K562 (cell line): ENCODE results near the gene CCDC174. TPM values are rescaled to one million over a fixed set of nuclear protein-coding genes. Genes with fewer than 3 reads are reported as not detected.

ENCODE experiments used
- ATAC-seq: fragments of 200-7000 bp; cut with Tn5 transposase; 3 replicates; pipeline ENCODE4 v1.9.1; 2020; ENCODE audit warnings: moderate library complexity
- BruUV-seq: library from RNA; stranded (reverse); fragments of 400-500 nt; replicated peaks from 2 replicates; lab custom pipeline; 2021; lab: Mats Ljungman, UMichigan
- CTCF ChIA-PET: fragments of 300-600 bp; formaldehyde crosslinking; extraction: SDS; loops from one replicate; lab custom pipeline; 2021; ENCODE audit warnings: low intra/inter-chr PET ratio; lab: Yijun Ruan, JAX
- POLR2A ChIA-PET: fragments of 300-600, 350-650 bp; sonication (Branson Sonifier 250); formaldehyde crosslinking; extraction: SDS; loops from one replicate; lab custom pipeline; 2021; ENCODE audit warnings: antibody characterized with exemption, inconsistent platforms; lab: Yijun Ruan, JAX
- DNase-seq, 4 experiments: peaks; one replicate each; pipeline versions ENCODE4 v3.0.0 to v3.0.0-alpha.2; 2011 to 2018; ENCODE audit warnings: low spot score in 3 of 4, mixed read lengths in 3 of 4; ENCODE audit errors: extremely low read depth in 1 of 4
- FAIRE-seq: peaks from 2 replicates; lab custom pipeline; 2011; peaks lifted over from hg19 to GRCh38; lab: Jason Lieb, UNC
- H2AFZ ChIP-seq: 2 replicates; pipeline ENCODE4 v1.6.0; 2011; ENCODE audit warnings: low read depth, low read length, control low read depth, inconsistent platforms
- H3K27ac ChIP-seq: fragments of 200-600 bp; 3 replicates; pipeline ENCODE4 v1.8.0; 2011; ENCODE audit warnings: low read depth, mild to moderate bottlenecking, control low read depth, inconsistent platforms, low read length, moderate library complexity, mixed read lengths; ENCODE audit errors: extremely low read depth
- H3K27me3 ChIP-seq, 2 experiments: fragments of 300-600 bp in 1 of 2; 2 replicates in 1 of 2; 3 replicates in 1 of 2; pipeline versions ENCODE4 v1.6.0 to v1.8.0; 2011; ENCODE audit warnings: inconsistent platforms in 2 of 2, low read length in 2 of 2, mild to moderate bottlenecking in 1 of 2, mixed read lengths in 1 of 2, moderate library complexity in 1 of 2; ENCODE audit not compliant: control insufficient read depth in 2 of 2, insufficient read depth in 2 of 2
- H3K36me3 ChIP-seq: fragments of 300-600 bp; 3 replicates; pipeline ENCODE4 v1.8.0; 2011; ENCODE audit warnings: mild to moderate bottlenecking, low read length, inconsistent platforms; ENCODE audit not compliant: control insufficient read depth, insufficient read depth
- H3K4me1 ChIP-seq, 2 experiments: fragments of 200-600 bp in 1 of 2; replicated peaks in 1 of 2; 2 replicates in 1 of 2; 3 replicates in 1 of 2; pipeline versions ENCODE4 v1.5.1 to v1.8.0; 2011; ENCODE audit warnings: inconsistent platforms in 2 of 2, low read length in 2 of 2, mild to moderate bottlenecking in 1 of 2, mixed read lengths in 1 of 2, moderate library complexity in 1 of 2; ENCODE audit not compliant: control insufficient read depth in 2 of 2, insufficient read depth in 2 of 2
- H3K4me2 ChIP-seq: 2 replicates; pipeline ENCODE4 v1.6.1; 2011; ENCODE audit warnings: low read length, control low read depth, inconsistent platforms, mixed read lengths; ENCODE audit not compliant: insufficient read depth
- H3K4me3 ChIP-seq: fragments of 200-600 bp; sonication (generic), shearing (Covaris generic); 2 replicates; pipeline ENCODE4 v1.5.1; 2016; ENCODE audit warnings: control low read depth, inconsistent platforms
- H3K79me2 ChIP-seq: fragments of 200-600 bp; 3 replicates; pipeline ENCODE4 v1.8.0; 2011; ENCODE audit warnings: low read length, inconsistent platforms; ENCODE audit not compliant: control insufficient read depth, insufficient read depth
- H3K9ac ChIP-seq, 2 experiments: 2 replicates each; pipeline versions ENCODE4 v1.6.0 to v1.6.1; 2011; ENCODE audit warnings: low read depth in 2 of 2, low read length in 2 of 2, control low read depth in 1 of 2, inconsistent platforms in 1 of 2, mild to moderate bottlenecking in 1 of 2, mixed read lengths in 1 of 2; ENCODE audit not compliant: insufficient read depth in 1 of 2
- H3K9me1 ChIP-seq: one replicate; pipeline ENCODE4 v1.6.0; 2011; ENCODE audit warnings: inconsistent platforms, mild to moderate bottlenecking, low read length, moderate library complexity; ENCODE audit not compliant: control insufficient read depth, insufficient read depth
- H3K9me3 ChIP-seq: replicated peaks from 2 replicates; pipeline ENCODE4 v1.5.1; 2011; ENCODE audit warnings: low read depth, low read length, inconsistent platforms; ENCODE audit not compliant: control insufficient read depth, insufficient read depth
- H4K20me1 ChIP-seq: replicated peaks from 2 replicates; pipeline ENCODE4 v1.6.1; 2011; ENCODE audit warnings: low read length, inconsistent platforms, mixed read lengths; ENCODE audit not compliant: control insufficient read depth, insufficient read depth
- CBFB ChIP-seq: sonication (generic); formaldehyde crosslinking; IDR thresholded peaks from 2 replicates; pipeline ENCODE4 v1.4.0; 2020; ENCODE audit warnings: mild to moderate bottlenecking, missing genetic modification reagents
- DPF2 ChIP-seq: fragments of 450-650 bp; IDR thresholded peaks from 2 replicates; pipeline ENCODE4 v1.6.1; 2016
- EP400 ChIP-seq: fragments of 450-650 bp; IDR thresholded peaks from 2 replicates; pipeline ENCODE4 v1.6.1; 2017; ENCODE audit warnings: antibody characterized with exemption, mild to moderate bottlenecking, moderate library complexity
- HMGN3 ChIP-seq: IDR thresholded peaks from 2 replicates; pipeline ENCODE4 v1.6.1; 2011; ENCODE audit warnings: borderline replicate concordance, low read depth, mild to moderate bottlenecking, mixed read lengths, low read length; ENCODE audit not compliant: insufficient read length; ENCODE audit errors: extremely low read depth
- JUND ChIP-seq, 2 experiments: IDR thresholded peaks; 2 replicates in 1 of 2; 3 replicates in 1 of 2; pipeline ENCODE4 v1.6.1; 2011; ENCODE audit warnings: borderline replicate concordance in 2 of 2, low read depth in 2 of 2, low read length in 2 of 2, improper control_type of control experiment in 1 of 2, missing biosample characterization in 1 of 2, missing genetic modification characterization in 1 of 2, missing genetic modification reagents in 1 of 2
- NR1H2 ChIP-seq: sonication (generic); formaldehyde crosslinking; IDR thresholded peaks from 2 replicates; pipeline ENCODE4 v1.4.0; 2020; ENCODE audit warnings: mild to moderate bottlenecking, missing genetic modification reagents
- PHF8 ChIP-seq: fragments of 200-600 bp; sonication (generic); IDR thresholded peaks from 2 replicates; pipeline ENCODE4 v1.6.1; 2012; ENCODE audit warnings: mixed run types, mild to moderate bottlenecking, inconsistent platforms, low read length, moderate library complexity, borderline replicate concordance
- TSC22D4 ChIP-seq: fragments of 450-650 bp; IDR thresholded peaks from 2 replicates; pipeline ENCODE4 v1.6.1; 2016; ENCODE audit warnings: missing genetic modification characterization, missing biosample characterization, control low read depth
- ZNF143 ChIP-seq: sonication (generic); formaldehyde crosslinking; IDR thresholded peaks from 2 replicates; pipeline ENCODE4 v1.9.0; 2022; ENCODE audit warnings: mild to moderate bottlenecking, missing genetic modification reagents
- ZNF717 ChIP-seq: fragments of 250-450 bp; sonication (Bioruptor Pico); IDR thresholded peaks from 2 replicates; pipeline ENCODE4 v1.5.0; 2021
- WGBS: fragments of 100-300 bp; shearing (Covaris generic); methylation state at CpG from one replicate; pipeline ENCODE4 v1.1.6; 2016; ENCODE audit warnings: low coverage, mixed read lengths; ENCODE audit not compliant: insufficient coverage; ENCODE audit errors: missing lambda C conversion rate; 5-methylcytosine and 5-hydroxymethylcytosine counted together
- in situ Hi-C: fragments of 300-500 bp; cut with MboI; formaldehyde crosslinking; loops from 4 replicates; pipeline ENCODE4 v1.15.0; 2018; ENCODE audit warnings: inconsistent platforms, mixed read lengths
- intact Hi-C: fragments of 100-400 bp; cut with micrococcal nuclease; formaldehyde crosslinking; loops from 2 replicates; pipeline ENCODE4 v1.14.2; 2022
- polyA plus RNA-seq, 8 experiments: library from polyadenylated mRNA; depleted of rRNA in 4 of 8; stranded (reverse) in 5 of 8; unstranded in 3 of 8; fragments of >200 nt; fragmentation: Nextera tagmentation in 2 of 8; fragmentation: Illumina TruSeq in 1 of 8; extraction: Ambion mirVana in 2 of 8; extraction: Trizol in 1 of 8; gene quantifications; 2 replicates each; pipeline versions ENCODE4 v1.2.1 to v1.2.3, GENCODE V29; 2011 to 2014; ENCODE audit warnings: inconsistent platforms in 1 of 8, missing spikeins in 1 of 8
- total RNA-seq, 7 experiments: library from RNA; depleted of rRNA in 6 of 7; stranded (reverse); fragments of >200 nt in 6 of 7; fragmentation: Illumina TruSeq in 2 of 7; extraction: Trizol in 2 of 7; gene quantifications; 2 replicates each; pipeline versions ENCODE4 v1.2.1 to v1.2.3, GENCODE V29; 2011 to 2021; ENCODE audit warnings: low replicate concordance in 1 of 7
- TF ChIP-seq, protein P1 (sequence below): fragments of 450-650 bp; formaldehyde crosslinking; IDR thresholded peaks from 2 replicates; pipeline ENCODE4 v1.4.0; 2020; ENCODE audit warnings: mild to moderate bottlenecking, moderate library complexity
- TF ChIP-seq, protein P2 (sequence below): fragments of 450-650 bp; IDR thresholded peaks from 2 replicates; pipeline ENCODE4 v1.6.1; 2016; ENCODE audit warnings: low read depth

The CCDC174 gene
- total and polyA plus RNA-seq, 9 of the 15 experiments (the other 6 are each of a cell fraction or from before 2014, with no cell fraction given) = 7.4 to 41.0 (median 28.5) TPM

DNA sequence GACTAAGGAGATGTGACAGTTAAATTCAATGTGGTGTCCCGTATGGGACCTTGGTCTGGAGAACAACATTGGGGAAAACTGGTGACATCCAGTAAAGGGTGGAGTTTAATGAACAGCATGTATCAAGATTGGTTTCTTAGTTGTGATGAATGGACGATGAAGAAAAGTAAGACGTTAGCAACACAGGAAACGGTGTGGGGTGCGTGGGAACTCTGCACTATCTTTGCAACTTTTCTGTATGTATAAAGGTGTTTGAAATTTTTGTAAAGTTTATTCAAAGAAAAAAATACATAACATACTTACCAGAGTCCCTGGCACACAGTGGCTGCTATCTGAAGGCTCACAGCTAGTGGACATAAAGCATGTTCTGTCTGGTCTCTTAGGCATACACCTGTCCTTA is 6.1 kb upstream of the CCDC174 start:
- Histone ChIP-seq H3K4me1 (peaks cover 13 to 37% of the 10 kb centered on the region in 2 experiments), H3K27ac (no peak overlapping the region), H3K9me3 (no peaks in the 10 kb centered on the region), H3K27me3 (peaks cover 29% of the 10 kb centered on the region in 2 experiments), H3K4me2 (no peak overlapping the region), H4K20me1 (peaks cover 4% of the 10 kb centered on the region; the same call in 1 of the 2 replicates), H3K9me1 (no peaks in the 10 kb centered on the region), H3K4me3 (no peak overlapping the region), H3K36me3 (no peaks in the 10 kb centered on the region), H2AFZ (peak overlapping the region; percentile 66; the same call in 1 of the 2 replicates), H3K79me2 (no peaks in the 10 kb centered on the region), H3K9ac (no peak overlapping the region)
- in situ Hi-C loops (no loop called here), intact Hi-C loops (no loop called here)
- no peak for ATAC-seq
- FAIRE-seq = no peak
- ChIA-PET CTCF (no interaction called here), POLR2A (interaction anchor here (0.6 kb wide), 1 partner anchor 70 kb away, joined by 3 read pairs; no protein-coding TSS in a partner anchor)
- no TSS peak for BruUV-seq
- DNase-seq = no peak
- WGBS = 66% methylated on average over 5 of the region's 5 CpGs
- TF ChIP-seq NR1H2 = no peak
- TF ChIP-seq DPF2 = no peak
- TF ChIP-seq PHF8 = no peak
- no peak for TF ChIP-seq CBFB (CRISPR knock-in tag)
- no peak for TF ChIP-seq EP400
- TF ChIP-seq, protein P1, sequence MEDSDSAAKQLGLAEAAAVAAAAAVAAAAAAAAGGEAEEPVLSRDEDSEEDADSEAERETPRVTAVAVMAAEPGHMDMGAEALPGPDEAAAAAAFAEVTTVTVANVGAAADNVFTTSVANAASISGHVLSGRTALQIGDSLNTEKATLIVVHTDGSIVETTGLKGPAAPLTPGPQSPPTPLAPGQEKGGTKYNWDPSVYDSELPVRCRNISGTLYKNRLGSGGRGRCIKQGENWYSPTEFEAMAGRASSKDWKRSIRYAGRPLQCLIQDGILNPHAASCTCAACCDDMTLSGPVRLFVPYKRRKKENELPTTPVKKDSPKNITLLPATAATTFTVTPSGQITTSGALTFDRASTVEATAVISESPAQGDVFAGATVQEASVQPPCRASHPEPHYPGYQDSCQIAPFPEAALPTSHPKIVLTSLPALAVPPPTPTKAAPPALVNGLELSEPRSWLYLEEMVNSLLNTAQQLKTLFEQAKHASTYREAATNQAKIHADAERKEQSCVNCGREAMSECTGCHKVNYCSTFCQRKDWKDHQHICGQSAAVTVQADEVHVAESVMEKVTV (CRISPR knock-in tag) = no peak
- no peak for TF ChIP-seq JUND (IDR thresholded peaks at IDR 0.05; ENCODE audit: borderline replicate concordance, low read depth, low read length)
- no peak for TF ChIP-seq JUND (tag; IDR thresholded peaks at IDR 0.05; ENCODE audit: borderline replicate concordance, low read depth, low read length)
- TF ChIP-seq TSC22D4 (tag) = no peak
- no peak for TF ChIP-seq HMGN3
- no peak for TF ChIP-seq ZNF717 (CRISPR knock-in tag)
- TF ChIP-seq, protein P2, sequence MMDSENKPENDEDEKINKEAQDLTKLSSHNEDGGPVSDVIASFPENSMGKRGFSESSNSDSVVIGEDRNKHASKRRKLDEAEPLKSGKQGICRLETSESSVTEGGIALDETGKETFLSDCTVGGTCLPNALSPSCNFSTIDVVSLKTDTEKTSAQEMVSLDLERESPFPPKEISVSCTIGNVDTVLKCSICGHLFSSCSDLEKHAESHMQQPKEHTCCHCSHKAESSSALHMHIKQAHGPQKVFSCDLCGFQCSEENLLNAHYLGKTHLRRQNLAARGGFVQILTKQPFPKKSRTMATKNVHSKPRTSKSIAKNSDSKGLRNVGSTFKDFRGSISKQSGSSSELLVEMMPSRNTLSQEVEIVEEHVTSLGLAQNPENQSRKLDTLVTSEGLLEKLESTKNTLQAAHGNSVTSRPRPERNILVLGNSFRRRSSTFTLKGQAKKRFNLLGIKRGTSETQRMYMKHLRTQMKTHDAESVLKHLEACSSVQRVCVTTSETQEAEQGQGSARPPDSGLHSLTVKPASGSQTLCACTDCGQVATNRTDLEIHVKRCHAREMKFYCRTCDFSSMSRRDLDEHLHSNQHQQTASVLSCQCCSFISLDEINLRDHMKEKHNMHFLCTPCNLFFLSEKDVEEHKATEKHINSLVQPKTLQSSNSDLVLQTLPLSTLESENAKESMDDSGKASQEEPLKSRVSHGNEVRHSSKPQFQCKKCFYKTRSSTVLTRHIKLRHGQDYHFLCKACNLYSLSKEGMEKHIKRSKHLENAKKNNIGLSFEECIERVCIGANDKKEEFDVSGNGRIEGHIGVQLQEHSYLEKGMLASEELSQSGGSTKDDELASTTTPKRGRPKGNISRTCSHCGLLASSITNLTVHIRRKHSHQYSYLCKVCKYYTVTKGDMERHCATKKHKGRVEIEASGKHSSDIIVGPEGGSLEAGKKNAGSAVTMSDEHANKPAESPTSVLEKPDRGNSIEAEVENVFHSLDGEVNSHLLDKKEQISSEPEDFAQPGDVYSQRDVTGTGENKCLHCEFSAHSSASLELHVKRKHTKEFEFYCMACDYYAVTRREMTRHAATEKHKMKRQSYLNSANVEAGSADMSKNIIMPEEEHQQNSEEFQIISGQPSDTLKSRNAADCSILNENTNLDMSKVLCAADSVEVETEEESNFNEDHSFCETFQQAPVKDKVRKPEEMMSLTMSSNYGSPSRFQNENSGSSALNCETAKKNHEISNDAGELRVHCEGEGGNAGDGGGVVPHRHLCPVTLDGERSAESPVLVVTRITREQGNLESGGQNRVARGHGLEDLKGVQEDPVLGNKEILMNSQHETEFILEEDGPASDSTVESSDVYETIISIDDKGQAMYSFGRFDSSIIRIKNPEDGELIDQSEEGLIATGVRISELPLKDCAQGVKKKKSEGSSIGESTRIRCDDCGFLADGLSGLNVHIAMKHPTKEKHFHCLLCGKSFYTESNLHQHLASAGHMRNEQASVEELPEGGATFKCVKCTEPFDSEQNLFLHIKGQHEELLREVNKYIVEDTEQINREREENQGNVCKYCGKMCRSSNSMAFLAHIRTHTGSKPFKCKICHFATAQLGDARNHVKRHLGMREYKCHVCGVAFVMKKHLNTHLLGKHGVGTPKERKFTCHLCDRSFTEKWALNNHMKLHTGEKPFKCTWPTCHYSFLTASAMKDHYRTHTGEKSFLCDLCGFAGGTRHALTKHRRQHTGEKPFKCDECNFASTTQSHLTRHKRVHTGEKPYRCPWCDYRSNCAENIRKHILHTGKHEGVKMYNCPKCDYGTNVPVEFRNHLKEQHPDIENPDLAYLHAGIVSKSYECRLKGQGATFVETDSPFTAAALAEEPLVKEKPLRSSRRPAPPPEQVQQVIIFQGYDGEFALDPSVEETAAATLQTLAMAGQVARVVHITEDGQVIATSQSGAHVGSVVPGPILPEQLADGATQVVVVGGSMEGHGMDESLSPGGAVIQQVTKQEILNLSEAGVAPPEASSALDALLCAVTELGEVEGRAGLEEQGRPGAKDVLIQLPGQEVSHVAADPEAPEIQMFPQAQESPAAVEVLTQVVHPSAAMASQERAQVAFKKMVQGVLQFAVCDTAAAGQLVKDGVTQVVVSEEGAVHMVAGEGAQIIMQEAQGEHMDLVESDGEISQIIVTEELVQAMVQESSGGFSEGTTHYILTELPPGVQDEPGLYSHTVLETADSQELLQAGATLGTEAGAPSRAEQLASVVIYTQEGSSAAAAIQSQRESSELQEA = no peak
- no peak for TF ChIP-seq ZNF143
